GM23338 (cell line): ENCODE data around the gene NPHP4. TPM values are rescaled to one million over a fixed set of nuclear protein-coding genes. Genes with fewer than 3 reads are reported as not detected.

Experiments
- EZH2 ChIP-seq: fragments of 200-600 bp; sonication (generic); IDR thresholded peaks from one replicate; pipeline ENCODE4 v1.8.0; 2017; ENCODE audit warnings: antibody characterized with exemption, mild to moderate bottlenecking, low read depth; ENCODE audit not compliant: unreplicated experiment
- JUNB ChIP-seq: IDR thresholded peaks from one replicate; pipeline ENCODE4 v1.6.1; 2016; ENCODE audit warnings: antibody characterized with exemption; ENCODE audit not compliant: unreplicated experiment
- NANOG ChIP-seq: IDR thresholded peaks from 2 replicates; pipeline ENCODE4 v1.6.1; 2016; ENCODE audit warnings: antibody characterized with exemption, borderline replicate concordance
- POLR2AphosphoS5 ChIP-seq: IDR thresholded peaks from 2 replicates; pipeline ENCODE4 v1.6.1; 2016; ENCODE audit warnings: antibody characterized with exemption, low read depth
- ZNF331 ChIP-seq: fragments of 250-450 bp; sonication (Bioruptor Pico); IDR thresholded peaks from 2 replicates; pipeline ENCODE4 v1.5.0; 2020; ENCODE audit warnings: low read depth, mild to moderate bottlenecking, moderate library complexity
- polyA plus RNA-seq: library from polyadenylated mRNA; unstranded; fragments of >200 nt; fragmentation: Nextera tagmentation; extraction: Ambion mirVana; gene quantifications from 2 replicates; pipeline ENCODE4 v1.2.1, GENCODE V29; 2016
- total RNA-seq: library from RNA; depleted of rRNA; stranded (reverse); fragments of >200 nt; shearing (Covaris generic); gene quantifications from 2 replicates; pipeline ENCODE4 v1.2.3, GENCODE V29; 2014
- TF ChIP-seq, protein P1 (sequence below): fragments of 250-450 bp; sonication (Bioruptor Pico); IDR thresholded peaks from 2 replicates; pipeline ENCODE4 v1.5.0; 2020; ENCODE audit warnings: mild to moderate bottlenecking, moderate library complexity
- TF ChIP-seq, protein P2 (sequence below): IDR thresholded peaks from one replicate; pipeline ENCODE4 v1.6.1; 2018; ENCODE audit warnings: antibody characterized with exemption; ENCODE audit not compliant: unreplicated experiment
- TF ChIP-seq, protein P3 (sequence below), 2 experiments: fragments of 200-600 bp in 1 of 2; sonication (generic) in 1 of 2; conservative IDR thresholded peaks; 2 replicates each; pipeline versions ENCODE4 v1.5.1 to v1.6.1; 2016 to 2017; ENCODE audit warnings: antibody characterized with exemption in 2 of 2, low read depth in 2 of 2, mild to moderate bottlenecking in 2 of 2, moderate library complexity in 1 of 2

Gene NPHP4
- total and polyA plus RNA-seq, 2 experiments from 2014 or later, result 2.5 to 12.4 TPM

DNA sequence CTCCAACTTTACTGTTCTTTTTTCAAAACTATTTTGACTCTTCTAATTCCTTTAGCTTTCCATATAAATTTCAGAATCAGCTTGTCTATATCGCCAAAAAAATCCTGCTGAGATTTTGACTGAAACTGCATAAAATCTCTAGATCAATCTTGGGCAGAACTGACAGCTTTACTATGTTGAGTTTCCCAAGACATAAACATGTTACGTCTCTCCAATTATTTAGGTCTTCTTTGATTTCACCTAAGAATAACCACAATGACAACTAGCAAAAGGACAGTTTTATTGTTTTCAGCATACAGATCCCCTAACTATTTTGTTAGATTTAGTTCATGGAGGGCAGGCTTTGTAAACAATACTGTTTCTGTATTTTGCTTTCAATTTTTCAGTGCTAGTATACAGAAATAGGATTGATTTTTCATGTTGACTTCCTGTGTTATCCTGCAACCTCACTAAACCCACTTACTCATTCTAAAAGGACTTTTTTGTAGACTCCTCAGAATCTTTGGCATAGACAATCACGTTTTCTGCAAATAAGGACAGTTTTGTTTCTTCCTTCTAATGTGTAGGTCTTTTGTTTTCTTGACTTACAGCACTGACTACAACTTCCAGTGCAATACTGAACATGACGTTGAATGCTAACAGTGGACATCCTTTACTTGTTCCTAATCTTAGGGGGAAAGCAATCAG is 63.4 kb downstream of the NPHP4 start (continued):
- TF ChIP-seq, protein P1, sequence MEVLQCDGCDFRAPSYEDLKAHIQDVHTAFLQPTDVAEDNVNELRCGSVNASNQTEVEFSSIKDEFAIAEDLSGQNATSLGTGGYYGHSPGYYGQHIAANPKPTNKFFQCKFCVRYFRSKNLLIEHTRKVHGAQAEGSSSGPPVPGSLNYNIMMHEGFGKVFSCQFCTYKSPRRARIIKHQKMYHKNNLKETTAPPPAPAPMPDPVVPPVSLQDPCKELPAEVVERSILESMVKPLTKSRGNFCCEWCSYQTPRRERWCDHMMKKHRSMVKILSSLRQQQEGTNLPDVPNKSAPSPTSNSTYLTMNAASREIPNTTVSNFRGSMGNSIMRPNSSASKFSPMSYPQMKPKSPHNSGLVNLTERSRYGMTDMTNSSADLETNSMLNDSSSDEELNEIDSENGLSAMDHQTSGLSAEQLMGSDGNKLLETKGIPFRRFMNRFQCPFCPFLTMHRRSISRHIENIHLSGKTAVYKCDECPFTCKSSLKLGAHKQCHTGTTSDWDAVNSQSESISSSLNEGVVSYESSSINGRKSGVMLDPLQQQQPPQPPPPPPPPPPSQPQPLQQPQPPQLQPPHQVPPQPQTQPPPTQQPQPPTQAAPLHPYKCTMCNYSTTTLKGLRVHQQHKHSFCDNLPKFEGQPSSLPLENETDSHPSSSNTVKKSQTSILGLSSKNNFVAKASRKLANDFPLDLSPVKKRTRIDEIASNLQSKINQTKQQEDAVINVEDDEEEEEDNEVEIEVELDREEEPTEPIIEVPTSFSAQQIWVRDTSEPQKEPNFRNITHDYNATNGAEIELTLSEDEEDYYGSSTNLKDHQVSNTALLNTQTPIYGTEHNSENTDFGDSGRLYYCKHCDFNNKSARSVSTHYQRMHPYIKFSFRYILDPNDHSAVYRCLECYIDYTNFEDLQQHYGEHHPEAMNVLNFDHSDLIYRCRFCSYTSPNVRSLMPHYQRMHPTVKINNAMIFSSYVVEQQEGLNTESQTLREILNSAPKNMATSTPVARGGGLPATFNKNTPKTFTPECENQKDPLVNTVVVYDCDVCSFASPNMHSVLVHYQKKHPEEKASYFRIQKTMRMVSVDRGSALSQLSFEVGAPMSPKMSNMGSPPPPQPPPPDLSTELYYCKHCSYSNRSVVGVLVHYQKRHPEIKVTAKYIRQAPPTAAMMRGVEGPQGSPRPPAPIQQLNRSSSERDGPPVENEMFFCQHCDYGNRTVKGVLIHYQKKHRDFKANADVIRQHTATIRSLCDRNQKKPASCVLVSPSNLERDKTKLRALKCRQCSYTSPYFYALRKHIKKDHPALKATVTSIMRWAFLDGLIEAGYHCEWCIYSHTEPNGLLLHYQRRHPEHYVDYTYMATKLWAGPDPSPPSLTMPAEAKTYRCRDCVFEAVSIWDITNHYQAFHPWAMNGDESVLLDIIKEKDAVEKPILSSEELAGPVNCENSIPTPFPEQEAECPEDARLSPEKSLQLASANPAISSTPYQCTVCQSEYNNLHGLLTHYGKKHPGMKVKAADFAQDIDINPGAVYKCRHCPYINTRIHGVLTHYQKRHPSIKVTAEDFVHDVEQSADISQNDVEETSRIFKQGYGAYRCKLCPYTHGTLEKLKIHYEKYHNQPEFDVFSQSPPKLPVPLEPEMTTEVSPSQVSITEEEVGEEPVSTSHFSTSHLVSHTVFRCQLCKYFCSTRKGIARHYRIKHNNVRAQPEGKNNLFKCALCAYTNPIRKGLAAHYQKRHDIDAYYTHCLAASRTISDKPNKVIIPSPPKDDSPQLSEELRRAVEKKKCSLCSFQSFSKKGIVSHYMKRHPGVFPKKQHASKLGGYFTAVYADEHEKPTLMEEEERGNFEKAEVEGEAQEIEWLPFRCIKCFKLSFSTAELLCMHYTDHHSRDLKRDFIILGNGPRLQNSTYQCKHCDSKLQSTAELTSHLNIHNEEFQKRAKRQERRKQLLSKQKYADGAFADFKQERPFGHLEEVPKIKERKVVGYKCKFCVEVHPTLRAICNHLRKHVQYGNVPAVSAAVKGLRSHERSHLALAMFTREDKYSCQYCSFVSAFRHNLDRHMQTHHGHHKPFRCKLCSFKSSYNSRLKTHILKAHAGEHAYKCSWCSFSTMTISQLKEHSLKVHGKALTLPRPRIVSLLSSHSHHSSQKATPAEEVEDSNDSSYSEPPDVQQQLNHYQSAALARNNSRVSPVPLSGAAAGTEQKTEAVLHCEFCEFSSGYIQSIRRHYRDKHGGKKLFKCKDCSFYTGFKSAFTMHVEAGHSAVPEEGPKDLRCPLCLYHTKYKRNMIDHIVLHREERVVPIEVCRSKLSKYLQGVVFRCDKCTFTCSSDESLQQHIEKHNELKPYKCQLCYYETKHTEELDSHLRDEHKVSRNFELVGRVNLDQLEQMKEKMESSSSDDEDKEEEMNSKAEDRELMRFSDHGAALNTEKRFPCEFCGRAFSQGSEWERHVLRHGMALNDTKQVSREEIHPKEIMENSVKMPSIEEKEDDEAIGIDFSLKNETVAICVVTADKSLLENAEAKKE, result no peak
- TF ChIP-seq JUNB (no peak), POLR2AphosphoS5 (no peak), NANOG (no peak), EZH2 (no peak), ZNF331 (no peak)
- TF ChIP-seq, protein P2, sequence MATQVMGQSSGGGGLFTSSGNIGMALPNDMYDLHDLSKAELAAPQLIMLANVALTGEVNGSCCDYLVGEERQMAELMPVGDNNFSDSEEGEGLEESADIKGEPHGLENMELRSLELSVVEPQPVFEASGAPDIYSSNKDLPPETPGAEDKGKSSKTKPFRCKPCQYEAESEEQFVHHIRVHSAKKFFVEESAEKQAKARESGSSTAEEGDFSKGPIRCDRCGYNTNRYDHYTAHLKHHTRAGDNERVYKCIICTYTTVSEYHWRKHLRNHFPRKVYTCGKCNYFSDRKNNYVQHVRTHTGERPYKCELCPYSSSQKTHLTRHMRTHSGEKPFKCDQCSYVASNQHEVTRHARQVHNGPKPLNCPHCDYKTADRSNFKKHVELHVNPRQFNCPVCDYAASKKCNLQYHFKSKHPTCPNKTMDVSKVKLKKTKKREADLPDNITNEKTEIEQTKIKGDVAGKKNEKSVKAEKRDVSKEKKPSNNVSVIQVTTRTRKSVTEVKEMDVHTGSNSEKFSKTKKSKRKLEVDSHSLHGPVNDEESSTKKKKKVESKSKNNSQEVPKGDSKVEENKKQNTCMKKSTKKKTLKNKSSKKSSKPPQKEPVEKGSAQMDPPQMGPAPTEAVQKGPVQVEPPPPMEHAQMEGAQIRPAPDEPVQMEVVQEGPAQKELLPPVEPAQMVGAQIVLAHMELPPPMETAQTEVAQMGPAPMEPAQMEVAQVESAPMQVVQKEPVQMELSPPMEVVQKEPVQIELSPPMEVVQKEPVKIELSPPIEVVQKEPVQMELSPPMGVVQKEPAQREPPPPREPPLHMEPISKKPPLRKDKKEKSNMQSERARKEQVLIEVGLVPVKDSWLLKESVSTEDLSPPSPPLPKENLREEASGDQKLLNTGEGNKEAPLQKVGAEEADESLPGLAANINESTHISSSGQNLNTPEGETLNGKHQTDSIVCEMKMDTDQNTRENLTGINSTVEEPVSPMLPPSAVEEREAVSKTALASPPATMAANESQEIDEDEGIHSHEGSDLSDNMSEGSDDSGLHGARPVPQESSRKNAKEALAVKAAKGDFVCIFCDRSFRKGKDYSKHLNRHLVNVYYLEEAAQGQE, result no peak
- TF ChIP-seq, protein P3, sequence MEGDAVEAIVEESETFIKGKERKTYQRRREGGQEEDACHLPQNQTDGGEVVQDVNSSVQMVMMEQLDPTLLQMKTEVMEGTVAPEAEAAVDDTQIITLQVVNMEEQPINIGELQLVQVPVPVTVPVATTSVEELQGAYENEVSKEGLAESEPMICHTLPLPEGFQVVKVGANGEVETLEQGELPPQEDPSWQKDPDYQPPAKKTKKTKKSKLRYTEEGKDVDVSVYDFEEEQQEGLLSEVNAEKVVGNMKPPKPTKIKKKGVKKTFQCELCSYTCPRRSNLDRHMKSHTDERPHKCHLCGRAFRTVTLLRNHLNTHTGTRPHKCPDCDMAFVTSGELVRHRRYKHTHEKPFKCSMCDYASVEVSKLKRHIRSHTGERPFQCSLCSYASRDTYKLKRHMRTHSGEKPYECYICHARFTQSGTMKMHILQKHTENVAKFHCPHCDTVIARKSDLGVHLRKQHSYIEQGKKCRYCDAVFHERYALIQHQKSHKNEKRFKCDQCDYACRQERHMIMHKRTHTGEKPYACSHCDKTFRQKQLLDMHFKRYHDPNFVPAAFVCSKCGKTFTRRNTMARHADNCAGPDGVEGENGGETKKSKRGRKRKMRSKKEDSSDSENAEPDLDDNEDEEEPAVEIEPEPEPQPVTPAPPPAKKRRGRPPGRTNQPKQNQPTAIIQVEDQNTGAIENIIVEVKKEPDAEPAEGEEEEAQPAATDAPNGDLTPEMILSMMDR (conservative IDR thresholded peaks at IDR 0.05; ENCODE audit: low read depth in 2 of 2), result no peak
